Subcutaneous preadipocyte (primary cell): ENCODE measurements around the gene MND1. TPM values are rescaled to one million over a fixed set of nuclear protein-coding genes. Genes with fewer than 3 reads are reported as not detected.

Source experiments
- small RNA-seq: library from RNA; depleted of rRNA; stranded (forward); fragments of <200 nt; gene quantifications from one replicate; pipeline ENCODE3, GENCODE V24; 2012
- total RNA-seq: library from RNA; depleted of rRNA; stranded (reverse); fragments of >200 nt; gene quantifications from 2 replicates; pipeline ENCODE4 v1.2.3, GENCODE V29; 2012

Gene MND1, protein sequence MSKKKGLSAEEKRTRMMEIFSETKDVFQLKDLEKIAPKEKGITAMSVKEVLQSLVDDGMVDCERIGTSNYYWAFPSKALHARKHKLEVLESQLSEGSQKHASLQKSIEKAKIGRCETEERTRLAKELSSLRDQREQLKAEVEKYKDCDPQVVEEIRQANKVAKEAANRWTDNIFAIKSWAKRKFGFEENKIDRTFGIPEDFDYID
- 7.3 and 8.0 TPM in 2 replicates for total RNA-seq

DNA sequence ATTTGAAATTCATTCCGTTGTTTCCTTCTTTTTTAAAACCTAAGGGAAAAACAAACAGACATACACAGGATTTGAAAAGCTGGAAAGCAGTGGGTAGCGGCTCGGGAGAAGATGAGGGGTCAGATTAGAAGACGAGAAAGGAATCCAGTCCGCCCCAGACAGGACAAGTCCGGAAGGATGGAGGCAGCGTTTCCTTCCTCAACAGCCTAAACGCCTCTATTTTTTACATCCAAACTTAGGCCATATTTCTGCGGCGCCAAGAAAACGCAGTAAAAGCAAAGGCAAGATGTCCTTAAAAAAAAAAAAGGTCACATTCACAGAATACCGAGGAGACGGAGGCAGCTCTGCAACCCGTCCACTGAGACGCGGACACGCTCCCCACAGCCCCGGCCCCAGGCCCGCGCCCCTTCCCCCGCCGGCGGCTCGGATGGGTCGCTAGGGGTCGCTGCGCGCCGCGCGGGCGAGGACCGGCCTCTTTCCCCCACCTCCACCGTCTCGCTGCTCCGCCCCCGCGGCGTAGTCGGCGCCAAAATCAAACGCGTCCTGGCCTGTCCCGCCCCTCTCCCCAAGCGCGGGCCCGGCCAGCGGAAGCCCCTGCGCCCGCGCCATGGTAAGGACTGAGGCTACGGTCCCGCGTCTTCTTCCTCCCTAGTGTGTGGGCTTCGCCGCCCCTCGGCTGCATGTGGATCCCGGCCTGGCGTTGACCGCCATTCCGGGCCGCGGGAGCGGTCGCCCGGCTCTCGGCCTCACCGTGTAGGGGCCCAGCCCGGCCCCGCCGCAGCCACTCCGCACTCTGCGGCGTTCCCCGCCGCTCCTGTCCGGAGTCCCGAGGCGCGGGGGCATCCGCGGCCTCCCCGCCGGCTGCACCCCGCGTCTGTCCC lies at the start of gene MND1:
Gene MND1 (plus strand): TSS at position 558 of the 881 bp plus-strand sequence. CDS start 50 bp downstream, at position 608.

Small RNAs within 50 kb of the gene (small RNA-seq; reads per million reads assigned to genes)
- not detected for gene RN7SL419P

Other genes starting within 250 kb of the MND1 start
- gene TRIM2, start 140.2 kb upstream of the MND1 start, total RNA-seq = 27.2 and 56.5 TPM in 2 replicates
- 5.1 and 13.5 TPM in 2 replicates for gene TMEM131L, start 121.7 kb downstream of the MND1 start, total RNA-seq